ENCODE results near the gene GINS2.

The GINS2 gene

DNA sequence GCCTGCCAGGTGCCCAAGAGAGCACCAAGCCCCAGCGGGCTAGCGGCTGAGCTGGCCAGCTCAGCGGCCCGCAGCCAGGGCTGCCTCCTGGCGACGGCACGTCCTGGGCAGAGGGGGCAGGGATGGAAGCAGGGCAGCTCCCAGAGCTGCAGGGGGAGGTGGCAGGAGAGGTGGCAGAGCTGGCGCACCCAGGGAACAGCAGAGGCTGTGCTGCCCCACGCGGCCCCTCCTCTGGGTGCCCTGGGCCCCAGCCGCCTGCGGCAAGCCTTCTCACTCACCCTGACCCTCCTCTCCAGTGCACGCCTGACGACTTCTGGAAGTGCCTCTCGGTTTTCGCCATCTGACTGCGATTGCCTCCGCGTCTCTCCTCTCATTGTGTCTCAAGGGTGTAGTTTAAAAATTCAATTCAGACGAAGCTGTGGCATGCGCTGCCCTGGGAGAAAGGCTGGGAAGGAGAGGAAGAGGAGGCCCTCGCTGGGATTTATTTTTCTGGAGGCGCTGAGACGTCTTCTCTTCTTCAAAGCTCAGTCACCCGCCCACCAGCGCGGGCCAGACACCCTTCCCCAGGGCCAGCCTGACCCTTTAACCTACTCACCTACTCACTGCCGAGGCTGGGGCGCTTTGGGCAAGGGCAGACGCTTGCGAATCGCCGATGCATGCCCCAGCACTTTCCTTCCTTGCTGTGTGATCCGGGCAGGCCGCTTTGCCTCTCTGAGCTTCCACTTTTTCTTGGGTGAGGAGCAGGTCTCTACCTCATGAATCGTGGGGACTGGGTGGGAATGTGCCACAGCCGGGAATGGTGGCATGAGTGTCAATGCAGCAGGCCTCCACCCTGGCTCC is 50.7 kb downstream of the GINS2 start:
- no peak for DNase-seq

DNA sequence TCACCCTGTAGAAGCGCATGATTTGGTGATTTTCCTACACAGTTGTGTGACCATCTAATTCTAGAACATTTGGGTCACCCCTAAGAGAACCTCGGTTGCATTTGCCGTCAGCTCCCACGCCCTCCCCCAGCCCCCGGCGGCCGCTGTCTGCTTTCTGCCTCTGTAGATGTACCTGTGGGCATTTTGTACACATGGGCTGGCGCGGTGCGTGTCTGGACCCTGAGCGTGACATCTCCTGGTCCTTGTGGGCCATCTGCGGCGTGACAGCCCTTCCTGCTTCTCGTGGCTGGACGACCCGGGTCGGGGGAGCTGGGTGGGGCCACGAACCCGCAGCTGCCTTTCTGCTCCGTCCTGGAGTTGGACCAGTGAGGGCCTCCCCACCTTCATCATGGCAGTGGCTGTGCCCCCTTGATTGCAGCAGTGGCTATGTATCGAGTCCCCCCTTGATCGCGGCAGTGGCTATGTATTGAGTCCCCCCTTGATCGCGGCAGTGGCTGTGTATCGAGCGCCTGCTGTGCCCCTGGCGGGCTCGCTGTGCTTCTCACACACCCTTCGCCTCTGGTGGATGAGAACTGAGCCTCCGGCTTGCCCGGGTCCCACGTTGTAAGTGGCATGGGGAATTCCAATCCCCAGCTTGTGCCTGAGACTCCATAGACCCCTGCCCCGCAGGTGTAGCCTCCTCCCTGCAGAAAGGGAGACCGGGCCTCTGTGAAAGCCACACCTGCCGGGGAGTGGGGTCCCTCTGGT is 51.5 kb downstream of the GINS2 start:
- no peak for DNase-seq

DNA sequence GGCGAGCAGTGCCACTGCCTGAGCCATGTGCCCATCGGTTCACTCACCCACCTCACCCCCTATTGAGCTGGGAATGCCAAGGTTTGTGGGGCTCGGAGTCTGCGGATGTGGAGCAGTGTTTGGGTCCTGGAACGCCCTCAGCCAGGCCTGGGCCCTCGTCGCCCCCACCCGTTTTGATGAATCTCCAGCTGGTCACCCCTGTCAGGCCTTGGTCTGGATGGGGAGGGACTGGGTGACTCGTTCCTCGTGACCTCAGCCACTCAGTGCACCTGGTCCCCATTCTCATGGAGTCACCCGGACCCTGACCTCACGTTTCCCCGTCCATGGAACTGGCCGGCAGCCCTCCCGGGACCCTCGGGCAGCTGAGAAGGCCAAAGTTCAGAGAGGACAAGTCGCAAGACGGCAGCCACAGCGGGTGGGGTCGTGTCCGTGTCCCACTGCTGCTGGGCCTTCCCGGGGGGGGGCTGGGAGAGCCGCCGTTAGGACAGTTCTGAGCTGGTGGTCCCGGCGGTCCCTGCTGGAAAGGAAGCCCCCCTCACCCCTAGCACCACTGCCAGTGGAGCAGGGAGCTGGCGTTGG is 52.4 kb downstream of the GINS2 start:
- DNase-seq: no peak

DNA sequence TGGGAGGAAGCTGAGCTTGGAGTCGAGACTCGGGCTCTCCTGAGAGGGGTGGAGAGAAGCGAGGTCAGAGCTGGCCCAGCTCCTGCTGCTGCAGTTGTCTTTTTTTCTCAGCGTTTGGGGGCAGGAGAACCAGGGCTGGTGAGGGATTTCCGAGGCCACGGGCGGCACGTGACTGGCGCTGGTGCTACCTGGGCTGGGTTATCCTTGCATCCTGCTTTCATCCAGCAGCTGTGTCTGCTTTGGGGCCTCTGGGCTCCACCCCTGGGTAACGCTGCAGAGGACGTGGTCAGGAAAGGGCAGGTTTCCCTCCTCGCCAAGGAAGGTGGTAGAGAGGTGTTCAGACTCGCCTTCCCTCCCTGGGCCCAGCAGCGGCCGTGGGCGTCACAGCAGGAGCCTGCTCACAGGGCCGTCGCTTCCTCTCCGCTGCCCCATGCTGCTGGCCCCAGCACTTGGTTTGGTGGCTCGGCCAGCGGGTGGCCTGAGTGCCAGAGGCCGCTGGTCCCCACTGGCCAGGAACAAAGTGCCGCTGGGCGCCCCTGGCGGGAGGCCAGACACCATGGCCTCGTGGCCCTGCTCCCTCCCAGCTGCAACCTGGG is 53.1 kb downstream of the GINS2 start:
- no peak for DNase-seq

DNA sequence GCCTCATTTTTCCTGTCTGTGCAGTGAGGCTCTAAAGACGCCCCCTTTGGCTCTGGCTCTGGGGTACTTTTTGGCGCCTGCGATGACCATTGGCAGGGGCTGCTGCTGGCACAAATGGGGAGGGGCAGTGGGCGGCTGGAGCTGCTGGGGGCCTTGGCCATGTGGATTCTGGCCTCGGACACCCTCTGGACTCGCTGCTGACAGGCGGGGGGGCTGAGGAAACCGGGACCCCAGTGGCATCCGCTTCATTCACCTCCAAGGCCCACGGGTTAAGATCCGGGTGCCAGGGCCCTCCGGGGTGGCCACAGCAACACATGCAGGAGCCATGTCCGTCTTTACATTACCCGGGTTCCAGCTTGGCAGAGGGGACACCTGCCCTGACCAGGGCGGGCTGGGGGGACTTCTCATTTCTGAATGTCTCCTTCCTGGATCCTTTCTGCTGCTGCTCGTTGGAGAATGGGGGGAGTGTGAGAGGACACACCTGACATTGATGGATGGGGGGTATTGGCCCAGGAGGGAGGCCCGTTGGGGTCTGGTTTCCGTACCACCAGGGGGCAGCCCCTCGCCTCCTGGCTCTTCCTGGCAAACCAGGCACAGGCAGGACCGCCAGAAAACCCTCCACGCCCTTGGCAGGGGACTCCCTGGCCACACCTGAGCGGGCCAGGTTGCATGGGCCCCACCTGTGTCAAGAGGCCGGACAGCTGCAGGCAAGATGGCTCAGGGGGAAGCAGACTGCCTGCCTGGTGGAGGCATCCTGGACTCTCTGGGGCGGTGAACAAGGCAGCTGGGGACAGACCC is 53.8 kb downstream of the GINS2 start:
- no peak for DNase-seq

DNA sequence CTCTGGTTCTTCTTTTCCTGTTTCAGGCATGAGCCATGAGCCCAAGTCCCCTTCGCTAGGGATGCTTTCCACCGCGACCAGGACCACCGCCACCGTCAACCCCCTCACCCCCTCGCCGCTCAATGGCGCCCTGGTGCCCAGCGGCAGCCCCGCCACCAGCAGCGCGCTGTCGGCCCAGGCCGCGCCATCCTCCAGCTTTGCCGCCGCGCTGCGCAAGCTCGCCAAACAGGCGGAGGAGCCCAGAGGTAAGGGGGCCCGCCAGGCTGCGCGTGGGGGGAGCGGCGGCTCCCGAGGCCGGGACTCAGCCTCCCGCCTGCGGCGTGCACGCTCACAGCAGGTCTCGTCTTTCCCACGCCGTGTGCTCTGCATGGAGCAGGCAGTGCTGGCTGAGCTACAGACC is 54.9 kb downstream of the GINS2 start:
- no peak for DNase-seq

DNA sequence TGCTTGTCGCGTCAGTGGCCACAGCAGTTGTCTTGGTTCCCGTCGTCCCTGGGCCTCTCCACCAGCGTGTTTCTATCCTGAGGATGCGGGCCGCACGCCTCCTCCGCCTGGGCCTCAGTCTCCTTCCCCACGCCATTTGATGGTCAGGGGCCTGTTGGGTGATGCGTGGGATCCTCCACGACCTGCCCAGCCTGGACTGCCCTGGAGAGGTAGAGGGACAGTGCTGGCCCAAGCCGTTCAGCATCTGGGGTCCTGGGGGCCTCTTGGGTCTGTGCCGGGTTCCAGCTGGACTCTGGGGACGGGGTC is 55.4 kb downstream of the GINS2 start:
- no peak for DNase-seq

DNA sequence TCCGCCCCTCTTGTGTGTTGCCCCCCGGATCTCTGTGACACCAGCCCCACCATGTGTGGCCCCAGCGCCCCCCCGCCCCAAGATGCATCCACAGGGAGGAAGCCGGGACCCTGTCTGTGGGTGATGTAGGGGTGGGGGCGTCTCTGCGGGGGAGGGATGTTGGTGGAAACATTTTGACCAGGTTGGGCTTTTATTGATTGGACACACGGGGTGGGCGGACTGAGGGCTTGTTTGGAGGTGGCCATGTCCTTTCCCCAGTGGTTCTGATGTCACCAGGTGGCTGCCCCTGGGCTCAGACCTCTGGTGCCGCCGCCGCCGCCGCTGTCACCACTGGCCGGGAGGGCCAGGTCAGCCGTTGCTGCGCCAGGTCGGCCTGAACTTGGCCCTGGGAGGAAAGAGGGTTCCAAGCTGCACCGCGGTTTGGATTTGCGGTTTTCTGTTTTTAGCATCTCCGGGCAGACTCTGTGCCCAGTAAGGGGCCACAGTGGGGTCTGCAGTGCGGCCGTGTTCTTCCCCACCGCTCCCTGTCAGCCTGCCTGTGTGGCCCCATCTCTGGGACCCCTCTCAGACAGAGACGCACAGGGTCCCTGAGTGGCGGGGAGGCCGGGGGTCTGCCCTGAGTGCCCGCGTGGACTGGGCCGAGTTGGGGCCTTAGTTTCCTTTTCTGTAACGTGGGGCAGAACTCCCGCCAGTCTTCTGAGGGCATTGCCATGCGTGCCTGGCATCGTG is 55.9 kb downstream of the GINS2 start:
- no peak for DNase-seq

DNA sequence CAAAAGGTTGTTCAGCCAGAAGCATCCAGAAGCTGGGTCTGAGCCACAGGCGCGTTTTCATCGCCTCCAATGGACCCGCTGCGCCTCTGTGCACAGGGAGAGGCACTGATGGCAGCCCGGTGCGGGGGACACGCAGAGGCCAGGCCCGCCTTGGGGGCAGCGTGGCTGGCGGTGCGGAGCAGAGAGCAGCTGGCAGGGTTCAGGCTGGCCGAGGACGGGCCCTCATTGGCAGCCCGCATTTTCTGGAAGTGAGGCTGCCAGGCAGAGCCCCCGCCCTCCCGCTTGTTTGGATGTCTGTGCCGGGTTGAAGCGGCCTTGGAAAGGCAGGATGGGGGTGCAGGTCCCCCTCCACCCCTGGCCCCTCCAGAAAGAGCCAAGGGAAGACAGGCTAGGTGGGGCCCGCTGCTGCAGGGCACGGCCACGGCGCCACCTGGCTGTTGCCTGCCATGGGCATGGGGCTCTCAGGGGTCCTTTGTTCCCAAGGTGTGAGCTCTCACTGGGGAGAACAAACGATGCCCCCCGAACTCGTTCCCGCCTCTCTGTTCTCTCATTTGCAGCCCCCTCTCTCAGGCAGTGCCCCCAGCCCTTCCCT is 56.9 kb downstream of the GINS2 start:
- DNase-seq: no peak

DNA sequence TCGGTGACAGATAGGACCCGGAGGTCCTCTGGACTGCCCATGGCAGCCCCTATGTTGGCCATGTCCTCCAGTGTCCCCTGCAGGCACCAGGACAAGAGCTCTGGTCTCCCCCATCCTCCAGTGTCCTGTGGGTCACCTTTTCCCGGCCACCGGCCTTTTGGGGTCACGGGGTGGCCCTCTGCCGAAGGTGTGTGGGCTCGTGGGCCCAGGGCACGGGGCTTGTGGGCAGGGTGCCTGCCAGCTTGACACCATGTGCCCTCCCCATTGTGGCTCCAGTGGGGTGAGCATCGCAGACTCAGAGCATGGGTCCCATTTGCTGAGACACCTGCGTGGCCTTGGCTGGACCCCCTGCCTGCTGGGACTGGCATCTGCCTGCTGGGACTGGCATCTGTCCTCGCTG is 57.5 kb downstream of the GINS2 start:
- no peak for DNase-seq

DNA sequence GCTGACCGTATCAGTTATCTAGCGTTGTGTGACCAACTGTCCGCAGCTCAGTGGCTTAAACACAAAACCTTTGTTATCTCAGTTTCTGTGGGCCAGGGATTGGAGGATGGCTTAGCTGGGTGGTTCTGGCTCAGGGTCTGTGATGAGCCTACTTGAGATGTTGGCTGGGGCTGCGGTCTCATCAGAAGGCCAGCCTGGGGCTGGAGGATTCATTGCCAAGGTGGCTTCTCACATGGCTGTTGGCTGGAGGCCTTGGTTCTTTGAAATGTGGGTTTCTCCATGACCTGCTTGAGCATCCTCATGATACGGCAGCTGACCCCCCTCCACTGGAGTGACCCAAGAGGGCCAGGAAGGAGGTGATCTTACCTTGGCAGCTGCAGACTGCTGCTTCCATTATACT is 58.9 kb downstream of the GINS2 start:
- DNase-seq: no peak

DNA sequence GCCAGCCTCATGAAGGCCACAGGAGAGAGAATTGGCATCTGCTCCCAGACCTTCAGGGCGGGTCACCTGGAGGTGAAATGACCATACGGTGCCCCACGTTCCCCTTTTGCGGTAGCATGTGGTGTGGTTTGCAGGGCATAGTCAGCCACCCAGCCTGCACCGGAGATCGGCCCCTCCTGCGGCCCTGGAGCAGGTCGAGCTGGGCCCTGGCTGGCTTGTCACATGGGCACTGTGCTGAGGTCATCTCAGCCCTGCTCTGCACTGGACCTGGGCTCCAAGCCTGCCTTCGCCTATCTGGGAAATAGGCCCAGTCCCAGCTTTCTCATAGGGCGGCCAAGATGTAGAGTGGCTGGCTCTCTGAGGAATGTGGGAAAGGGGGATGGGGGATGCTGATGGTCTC is 59.4 kb downstream of the GINS2 start:
- no peak for DNase-seq

DNA sequence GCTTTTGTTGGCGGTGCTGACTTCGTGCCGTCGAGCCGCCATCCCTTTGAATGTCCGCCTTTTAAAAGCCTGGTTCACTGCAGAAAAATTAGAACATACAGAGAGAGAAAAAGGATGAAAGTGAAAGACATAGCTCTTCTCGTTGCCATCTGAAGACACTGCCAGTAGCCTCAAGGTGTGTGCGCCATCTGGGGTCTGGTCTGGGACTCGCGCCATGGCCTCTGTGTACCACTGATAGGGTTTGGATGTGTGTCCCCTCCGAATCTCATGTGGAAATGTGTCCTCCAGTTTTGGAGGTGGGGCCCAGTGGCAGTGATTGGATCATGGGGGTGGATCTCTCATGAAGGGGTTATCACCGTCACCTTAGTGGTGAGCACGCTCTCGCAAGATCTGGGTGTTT is 60.1 kb downstream of the GINS2 start:
- no peak for DNase-seq

DNA sequence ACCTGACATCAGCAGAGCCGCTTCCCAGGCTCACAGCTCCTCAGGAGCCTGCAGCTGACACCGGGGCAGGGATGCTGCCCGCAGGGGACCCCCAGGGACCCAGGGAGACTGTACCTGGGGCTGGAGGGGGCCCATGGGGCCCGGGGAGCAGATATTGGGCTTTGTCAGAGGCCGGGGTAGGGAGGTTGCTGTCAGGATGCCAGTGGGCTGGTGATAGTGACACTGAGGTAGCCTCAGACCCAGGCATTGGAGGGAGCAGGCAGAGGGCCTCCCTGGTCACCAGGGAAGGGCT is 60.5 kb downstream of the GINS2 start:
- no peak for DNase-seq

DNA sequence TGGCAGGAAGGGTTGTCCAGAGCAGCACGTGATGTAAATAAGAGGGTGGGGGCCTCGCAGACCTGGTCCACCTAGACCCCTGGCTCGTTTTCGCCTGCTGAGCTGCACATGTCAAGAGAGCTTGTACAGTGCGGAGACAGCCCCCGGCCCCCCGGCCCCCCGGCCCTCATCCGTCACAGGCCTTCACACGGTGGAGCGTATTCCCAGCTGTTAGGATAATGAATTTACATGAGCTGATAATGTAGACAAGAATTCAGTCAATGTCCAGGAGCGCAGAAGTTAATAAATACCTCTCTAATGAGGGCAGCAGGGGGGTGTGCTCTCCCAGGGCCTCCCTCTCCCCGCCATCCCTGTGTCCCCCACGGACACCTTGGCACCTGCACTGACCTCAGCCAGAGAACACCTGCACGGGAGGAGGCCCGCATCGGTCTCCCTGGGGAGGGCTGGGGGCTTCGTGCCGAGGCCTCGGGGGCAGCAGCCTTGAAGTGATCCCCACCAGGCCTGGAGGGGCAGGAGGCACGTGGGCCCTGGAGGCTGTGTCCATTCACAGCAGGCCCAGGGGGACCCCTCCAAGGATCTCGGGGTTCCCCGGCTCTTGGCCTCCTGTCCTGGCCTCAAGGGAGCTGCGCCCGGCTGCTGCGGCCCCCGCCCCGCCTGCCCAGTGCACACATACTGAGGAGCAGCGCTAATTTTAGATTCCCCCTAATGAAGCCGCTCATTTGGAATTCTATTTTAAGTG is 61.1 kb downstream of the GINS2 start:
- DNase-seq: no peak

DNA sequence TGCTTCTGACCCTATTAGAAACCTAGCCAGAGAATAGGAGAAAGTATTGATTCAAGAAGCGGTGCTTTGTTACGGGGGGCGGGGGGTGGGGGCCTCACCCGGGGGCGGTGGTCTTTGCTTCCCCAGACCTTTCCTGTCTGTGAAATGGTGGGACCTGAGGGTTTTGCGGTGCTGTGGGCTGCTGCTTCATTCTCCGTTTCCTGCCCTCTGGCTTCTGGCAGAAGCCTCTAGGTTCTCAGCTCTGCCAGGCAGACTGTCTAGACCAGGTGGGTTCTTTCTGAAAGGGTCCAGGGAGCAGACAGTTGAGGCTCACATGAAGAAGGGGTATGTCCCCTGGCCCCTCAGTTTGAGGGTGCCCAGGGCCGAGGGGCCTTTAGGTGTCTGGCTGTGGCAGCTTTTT is 61.7 kb downstream of the GINS2 start:
- no peak for DNase-seq
